Thyroid gland (tissue), 4 donors: ENCODE measurements around the gene ENOPH1.

Experiments
- POLR2A ChIP-seq, 2 donors: fragments of 450-650 bp; IDR thresholded peaks; one replicate each; pipeline ENCODE4 v1.6.1; 2017; ENCODE audit warnings: antibody characterized with exemption in 2 of 2, mild to moderate bottlenecking in 2 of 2, moderate library complexity in 1 of 2
- TF ChIP-seq, protein P1 (sequence below), 6 experiments: fragments of 200-600 bp in 3 of 6; fragments of 450-650 bp in 3 of 6; sonication (generic) in 3 of 6; IDR thresholded peaks; one replicate each; pipeline ENCODE4 v1.5.1; 2016 to 2019; ENCODE audit warnings: antibody characterized with exemption in 6 of 6, mild to moderate bottlenecking in 2 of 6, inconsistent platforms in 1 of 6, moderate library complexity in 1 of 6

DNA sequence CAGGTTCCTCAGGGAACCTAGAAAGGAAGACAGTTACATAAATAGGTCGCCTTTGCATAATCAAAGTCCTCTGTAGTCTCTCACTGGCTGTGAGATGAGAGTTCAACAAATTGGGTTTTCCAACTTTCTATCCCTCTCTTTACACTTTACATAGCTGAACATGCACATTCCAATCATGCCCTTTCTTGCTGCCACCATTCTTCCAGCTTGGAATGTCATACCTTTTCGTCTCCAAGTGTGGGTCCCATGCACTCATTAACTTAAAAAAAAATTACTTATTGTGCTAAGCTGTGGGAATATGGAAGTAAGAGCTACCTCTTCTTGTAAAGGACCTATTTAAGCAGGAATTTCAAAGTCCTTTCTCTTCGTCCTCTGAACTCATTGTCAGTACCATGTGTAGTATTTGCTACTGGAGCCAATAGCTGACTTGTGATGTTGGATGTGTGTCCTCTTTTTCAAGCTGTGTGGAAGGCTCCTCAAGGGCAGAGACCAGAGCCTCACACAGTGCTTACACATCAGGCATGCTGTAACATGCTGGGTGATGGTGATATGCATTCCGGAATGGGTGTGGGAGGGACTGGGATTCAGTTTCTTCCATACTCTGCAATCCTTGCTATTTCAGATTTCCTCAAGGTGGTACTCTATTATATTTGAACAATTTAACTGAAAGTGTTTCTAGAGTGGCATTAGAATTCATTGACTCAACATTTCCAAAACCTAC lies 7.1 kb downstream of the ENOPH1 start:
- TF ChIP-seq, protein P1, sequence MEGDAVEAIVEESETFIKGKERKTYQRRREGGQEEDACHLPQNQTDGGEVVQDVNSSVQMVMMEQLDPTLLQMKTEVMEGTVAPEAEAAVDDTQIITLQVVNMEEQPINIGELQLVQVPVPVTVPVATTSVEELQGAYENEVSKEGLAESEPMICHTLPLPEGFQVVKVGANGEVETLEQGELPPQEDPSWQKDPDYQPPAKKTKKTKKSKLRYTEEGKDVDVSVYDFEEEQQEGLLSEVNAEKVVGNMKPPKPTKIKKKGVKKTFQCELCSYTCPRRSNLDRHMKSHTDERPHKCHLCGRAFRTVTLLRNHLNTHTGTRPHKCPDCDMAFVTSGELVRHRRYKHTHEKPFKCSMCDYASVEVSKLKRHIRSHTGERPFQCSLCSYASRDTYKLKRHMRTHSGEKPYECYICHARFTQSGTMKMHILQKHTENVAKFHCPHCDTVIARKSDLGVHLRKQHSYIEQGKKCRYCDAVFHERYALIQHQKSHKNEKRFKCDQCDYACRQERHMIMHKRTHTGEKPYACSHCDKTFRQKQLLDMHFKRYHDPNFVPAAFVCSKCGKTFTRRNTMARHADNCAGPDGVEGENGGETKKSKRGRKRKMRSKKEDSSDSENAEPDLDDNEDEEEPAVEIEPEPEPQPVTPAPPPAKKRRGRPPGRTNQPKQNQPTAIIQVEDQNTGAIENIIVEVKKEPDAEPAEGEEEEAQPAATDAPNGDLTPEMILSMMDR (IDR thresholded peaks at IDR 0.05): no peak
- TF ChIP-seq POLR2A (IDR thresholded peaks at IDR 0.05): no peak
